Heart left ventricle (tissue), 16 donors: ENCODE data around the gene RALGAPA2. TPM values are rescaled to one million over a fixed set of nuclear protein-coding genes. Genes with fewer than 3 reads are reported as not detected.

Experiments
- ATAC-seq, 4 donors: fragments of 200-7000 bp; cut with Tn5 transposase; one replicate each; pipeline ENCODE4 v1.9.1; 2020 to 2022; ENCODE audit warnings: moderate library complexity in 4 of 4, mild to moderate bottlenecking in 3 of 4, moderate number of reproducible peaks in 1 of 4
- DNase-seq, 5 donors: peaks; one replicate each; pipeline ENCODE4 v3.0.0-alpha.2; 2020
- H3K27ac ChIP-seq, 12 donors: fragments of 200-600 bp; sonication (generic) in 4 of 12; one replicate each; pipeline versions ENCODE4 v1.5.0 to v1.8.0; 2016 to 2022; ENCODE audit warnings: mild to moderate bottlenecking in 2 of 12
- H3K27me3 ChIP-seq, 9 donors: fragments of 200-600 bp; sonication (generic) in 2 of 9; one replicate each; pipeline versions ENCODE4 v1.5.1 to v1.8.0; 2016 to 2022; ENCODE audit warnings: mild to moderate bottlenecking in 3 of 9
- H3K36me3 ChIP-seq, 9 donors: fragments of 200-600 bp; sonication (generic) in 2 of 9; one replicate each; pipeline versions ENCODE4 v1.5.0 to v1.8.0; 2018 to 2022; ENCODE audit warnings: mild to moderate bottlenecking in 2 of 9
- H3K4me1 ChIP-seq, 12 donors: fragments of 200-600 bp; sonication (generic) in 4 of 12; one replicate each; pipeline versions ENCODE4 v1.5.0 to v1.8.0; 2016 to 2022; ENCODE audit warnings: mild to moderate bottlenecking in 3 of 12
- H3K4me3 ChIP-seq, 12 donors: fragments of 200-600 bp; sonication (generic) in 4 of 12; one replicate each; pipeline versions ENCODE4 v1.5.0 to v1.8.0; 2017 to 2022; ENCODE audit warnings: mild to moderate bottlenecking in 9 of 12, moderate library complexity in 4 of 12
- H3K9me3 ChIP-seq, 12 donors: fragments of 200-600 bp; sonication (generic) in 4 of 12; one replicate each; pipeline versions ENCODE4 v1.5.0 to v1.8.0; 2016 to 2022; ENCODE audit warnings: mild to moderate bottlenecking in 1 of 12
- CTCF ChIP-seq, 12 donors: fragments of 200-600 bp; sonication (generic) in 4 of 12; IDR thresholded peaks; one replicate each; pipeline versions ENCODE4 v1.5.0 to v1.8.0; 2018 to 2022; ENCODE audit warnings: antibody characterized with exemption in 12 of 12, mild to moderate bottlenecking in 5 of 12
- POLR2A ChIP-seq, 2 donors: fragments of 450-650 bp; IDR thresholded peaks; one replicate each; pipeline ENCODE4 v1.6.1; 2017; ENCODE audit warnings: antibody characterized with exemption in 2 of 2, mild to moderate bottlenecking in 2 of 2, moderate library complexity in 2 of 2
- WGBS, 4 donors: extraction: QIAGEN DNeasy Blood & Tissue Kit in 2 of 4; methylation state at CpG; one replicate each; pipeline versions ENCODE4 v1.1.5 to v1.1.7; 2013 to 2018; 5-methylcytosine and 5-hydroxymethylcytosine counted together
- intact Hi-C, 10 donors: fragments of 100-400 bp; cut with DNase I; formaldehyde crosslinking; loops; one replicate each; pipeline versions ENCODE4 v1.11.1 to v1.14.2; 2022
- polyA plus RNA-seq, 2 donors: library from polyadenylated mRNA; stranded (reverse); fragments of 200-250 nt; gene quantifications; one replicate each; pipeline ENCODE4 v1.2.3, GENCODE V29; 2013
- total RNA-seq, 9 donors: library from RNA; depleted of rRNA in 2 of 9; stranded (reverse); fragments of >200 nt in 2 of 9; fragmentation: NEBNext Ultra II Directional in 3 of 9; extraction: Animal tissue kit (Norgen Biotek cat#: 25700) in 3 of 9; gene quantifications; one replicate each; pipeline versions ENCODE4 v1.1.0 to v1.2.4, GENCODE V29; 2016 to 2023
- donor health status: ischemic (EF 13 %, LVEDD 7.1; RV severe dilation, severe dysfunction).
- donor health status: healthy with polysubstance abuse.
- donor health status: DM: no; HTN: yes; CAD: no.
- donor health status: DM: no; HTN: no; CAD: no.
- donor health status: ischemic (EF 25% LVEDD 6.9; RV normal size, moderate dysfunction).
- donor health status: ischemic (EF 25% LVEDD 5.7; RV mildly dilated, moderate dysfunction).
- donor health status: healthy.
- donor health status: DM: yes; HTN: yes; CAD: no.
- donor health status: ischemic (EF 35%, LVEDD 5.7; RV mildly dilated, moderate dysfunction).
- donor health status: nonischemic (EF 11% LVEDD 7.7; RV severe dilation, severe dysfunction).
- donor health status: DM: yes; HTN: yes; CAD: no.
- donor health status: PGD.
- donor health status: ischemic (EF 29% LVEDD 5.4; RV normal size, mild dysfunction).
- donor health status: nonischemic (EF 23%, LVEDD 6.1; RV moderate dilation, normal function).

The RALGAPA2 gene
- total and polyA plus RNA-seq, 11 donors, result 5.6 to 33.8 (median 21.4) TPM

- Histone ChIP-seq H3K27me3 (no peaks in the 10 kb centered on the region), H3K27ac (no peak overlapping the region), H3K9me3 (no peaks in the 10 kb centered on the region), H3K36me3 (peaks cover 0 to 97% (median 83%) of the 10 kb centered on the region in 9 donors), H3K4me1 (no peaks in the 10 kb centered on the region), H3K4me3 (no peak overlapping the region)
- 92 to 96% (median 96%) methylated on average over 8 of the region's 8 CpGs for WGBS, 4 donors
- intact Hi-C loops, result no loop called here
- DNase-seq (no peak), ATAC-seq (no peak)
- TF ChIP-seq CTCF (IDR thresholded peaks at IDR 0.05), result no peak
- no peak for TF ChIP-seq POLR2A (IDR thresholded peaks at IDR 0.05)
Observed at GRCh38 chr20:20497242-20497978, 215.0 kb downstream of the RALGAPA2 start.

GRCh38 chr20:20495729-20496503, 216.5 kb downstream of the RALGAPA2 start:
- H3K36me3 ChIP-seq, result peaks cover 0 to 97% (median 83%) of the 10 kb centered on the region in 9 donors
- TF ChIP-seq POLR2A (IDR thresholded peaks at IDR 0.05), result no peak
- no peak for TF ChIP-seq CTCF (IDR thresholded peaks at IDR 0.05)
- 91 to 94% (median 92%) methylated on average over 9 of the region's 9 CpGs for WGBS, 4 donors
- no peaks in the 10 kb centered on the region for H3K4me1 ChIP-seq
- no peak overlapping the region for H3K27ac ChIP-seq
- no peaks in the 10 kb centered on the region for H3K9me3 ChIP-seq
- DNase-seq (no peak), ATAC-seq (no peak)
- H3K4me3 ChIP-seq, result no peak overlapping the region
- intact Hi-C loops, result no loop called here
- H3K27me3 ChIP-seq, result no peaks in the 10 kb centered on the region

- intact Hi-C loops, result no loop called here
- 93 to 99% (median 96%) methylated on average over 2 of the region's 2 CpGs for WGBS, 4 donors
- Histone ChIP-seq H3K4me3 (no peak overlapping the region), H3K36me3 (peaks cover 0 to 83% (median 75%) of the 10 kb centered on the region in 9 donors), H3K4me1 (no peaks in the 10 kb centered on the region), H3K9me3 (no peaks in the 10 kb centered on the region), H3K27ac (no peak overlapping the region), H3K27me3 (no peaks in the 10 kb centered on the region)
- DNase-seq, result no peak
- TF ChIP-seq CTCF (IDR thresholded peaks at IDR 0.05), result no peak
- no peak for TF ChIP-seq POLR2A (IDR thresholded peaks at IDR 0.05)
- ATAC-seq, result no peak
Observed at GRCh38 chr20:20493701-20494100, 218.7 kb downstream of the RALGAPA2 start.
